HFF-Myc (cell line): ENCODE measurements around the gene GFOD1.

ENCODE experiments used
- DNase-seq: peaks from one replicate; pipeline ENCODE4 v3.0.0-alpha.2; 2011; ENCODE audit warnings: low read depth; ENCODE audit errors: extremely low read depth
- H3K4me3 ChIP-seq: replicated peaks from 2 replicates; pipeline ENCODE4 v1.5.1; 2011; ENCODE audit warnings: low read depth, mild to moderate bottlenecking, control low read depth, low read length
- TF ChIP-seq, protein P1 (sequence below): IDR thresholded peaks from 2 replicates; pipeline ENCODE4 v1.5.1; 2012; ENCODE audit warnings: mild to moderate bottlenecking, low read depth, low read length, control low read depth; ENCODE audit errors: missing control alignments

Gene GFOD1

DNA sequence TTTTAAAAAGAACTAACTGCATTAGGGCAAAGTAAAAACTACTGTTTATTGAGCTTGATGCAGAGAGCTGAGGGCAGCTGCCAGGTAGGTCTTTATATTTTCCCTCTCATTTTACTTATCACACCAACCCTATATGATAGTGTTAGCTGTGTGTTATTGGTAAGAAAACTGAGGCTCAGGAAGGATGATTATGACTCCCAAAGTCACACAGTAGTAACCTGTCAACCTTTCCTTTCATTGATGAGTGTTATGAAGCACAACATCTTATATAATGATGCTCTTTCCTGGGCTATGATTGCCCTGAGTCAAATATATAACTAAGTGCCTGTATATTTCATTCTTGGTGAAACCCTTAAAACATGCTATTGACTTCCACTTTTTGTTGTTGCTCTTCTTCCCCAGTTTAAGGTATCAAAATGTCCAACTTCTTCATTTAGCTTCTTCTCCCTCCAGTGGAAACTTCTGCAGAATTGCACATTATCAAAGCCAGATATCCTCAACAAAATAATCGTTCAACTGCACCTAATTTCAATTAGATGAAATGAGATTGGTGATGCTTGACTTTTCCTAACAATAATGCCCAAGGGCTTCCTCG is 8.1 kb downstream of the GFOD1 start:
- TF ChIP-seq, protein P1, sequence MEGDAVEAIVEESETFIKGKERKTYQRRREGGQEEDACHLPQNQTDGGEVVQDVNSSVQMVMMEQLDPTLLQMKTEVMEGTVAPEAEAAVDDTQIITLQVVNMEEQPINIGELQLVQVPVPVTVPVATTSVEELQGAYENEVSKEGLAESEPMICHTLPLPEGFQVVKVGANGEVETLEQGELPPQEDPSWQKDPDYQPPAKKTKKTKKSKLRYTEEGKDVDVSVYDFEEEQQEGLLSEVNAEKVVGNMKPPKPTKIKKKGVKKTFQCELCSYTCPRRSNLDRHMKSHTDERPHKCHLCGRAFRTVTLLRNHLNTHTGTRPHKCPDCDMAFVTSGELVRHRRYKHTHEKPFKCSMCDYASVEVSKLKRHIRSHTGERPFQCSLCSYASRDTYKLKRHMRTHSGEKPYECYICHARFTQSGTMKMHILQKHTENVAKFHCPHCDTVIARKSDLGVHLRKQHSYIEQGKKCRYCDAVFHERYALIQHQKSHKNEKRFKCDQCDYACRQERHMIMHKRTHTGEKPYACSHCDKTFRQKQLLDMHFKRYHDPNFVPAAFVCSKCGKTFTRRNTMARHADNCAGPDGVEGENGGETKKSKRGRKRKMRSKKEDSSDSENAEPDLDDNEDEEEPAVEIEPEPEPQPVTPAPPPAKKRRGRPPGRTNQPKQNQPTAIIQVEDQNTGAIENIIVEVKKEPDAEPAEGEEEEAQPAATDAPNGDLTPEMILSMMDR = no peak
- no peak overlapping the region for H3K4me3 ChIP-seq
- DNase-seq = no peak

DNA sequence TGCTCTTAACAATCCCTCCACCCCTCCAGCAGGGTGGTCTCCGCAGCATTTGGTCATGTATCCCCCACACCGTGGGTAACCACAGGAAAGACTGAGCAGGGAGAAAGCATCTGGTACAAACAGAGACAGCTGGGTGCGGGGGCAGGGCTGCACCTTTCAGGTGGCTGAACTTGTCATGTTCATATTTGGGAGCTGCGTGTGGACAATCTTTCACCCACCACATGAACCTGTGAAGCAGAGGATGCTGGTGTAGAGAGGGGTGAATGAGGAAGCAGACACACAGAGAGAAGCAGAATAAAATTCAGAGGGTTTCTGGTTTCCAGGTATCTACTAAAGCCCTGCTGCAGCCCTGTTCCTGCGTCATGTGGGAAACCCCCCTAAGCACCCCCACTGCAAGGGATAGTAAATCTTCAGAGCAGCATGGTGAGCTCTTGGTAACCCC is 8.9 kb downstream of the GFOD1 start:
- no peak for DNase-seq
- TF ChIP-seq, protein P1 = no peak
- H3K4me3 ChIP-seq = no peak overlapping the region

DNA sequence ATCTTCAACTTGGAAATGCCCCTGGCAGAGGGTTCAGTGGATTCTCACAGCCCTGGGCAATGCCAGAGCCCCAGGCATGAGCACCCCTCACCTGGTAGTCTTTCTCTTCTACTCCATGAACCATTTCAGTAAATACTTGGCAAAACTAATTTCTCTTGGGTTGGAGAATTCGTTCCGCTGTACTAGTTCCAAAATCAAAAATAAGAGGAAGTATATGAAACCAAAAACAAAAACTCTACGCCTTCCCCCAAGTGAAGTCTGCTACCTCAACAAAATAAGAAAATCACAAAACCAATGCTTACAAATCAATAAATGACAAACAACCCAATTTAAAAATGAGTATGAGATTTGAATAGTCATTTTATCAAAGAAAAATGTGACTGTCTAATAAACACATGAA is 12.6 kb downstream of the GFOD1 start:
- TF ChIP-seq, protein P1 = no peak
- no peak for DNase-seq
- no peak overlapping the region for H3K4me3 ChIP-seq

DNA sequence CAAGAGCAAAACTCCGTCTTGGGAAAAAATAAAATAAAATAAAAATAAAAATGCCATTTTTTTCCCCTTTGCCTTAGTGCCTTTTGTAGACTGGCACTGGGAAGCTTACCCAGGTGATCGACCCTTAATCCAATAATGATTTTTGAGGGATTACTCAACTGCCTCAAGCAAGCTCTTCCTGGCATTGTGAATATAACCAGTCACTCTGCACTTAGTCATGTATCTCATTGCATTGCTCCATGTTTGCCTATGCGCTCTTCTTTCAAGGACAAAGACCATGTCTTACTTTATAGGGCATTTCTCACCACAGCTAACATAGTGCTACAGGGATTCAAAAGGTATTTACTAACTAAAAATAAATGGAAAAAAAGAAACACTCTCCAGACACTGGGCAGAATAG is 13.0 kb downstream of the GFOD1 start:
- DNase-seq = no peak
- no peak overlapping the region for H3K4me3 ChIP-seq
- TF ChIP-seq, protein P1 = no peak

DNA sequence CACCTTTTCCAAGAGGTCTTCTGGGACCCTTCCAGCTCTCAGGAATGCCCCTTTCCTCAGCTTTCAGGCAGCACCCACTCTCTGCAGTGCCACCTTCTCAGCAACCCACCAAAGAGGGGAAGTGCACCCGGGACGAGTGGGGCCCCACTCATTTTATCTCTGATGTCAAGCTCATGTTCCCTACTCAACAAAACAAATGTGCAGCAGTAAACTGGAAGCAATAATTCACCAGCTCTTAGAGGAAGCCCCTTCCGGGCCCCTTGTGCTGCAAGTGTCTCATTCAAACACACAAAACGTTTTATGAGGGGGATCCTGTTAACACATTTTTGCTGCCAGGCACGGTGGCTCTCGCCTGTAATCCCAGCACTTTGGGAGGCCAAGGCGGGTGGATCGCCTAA is 13.6 kb downstream of the GFOD1 start:
- TF ChIP-seq, protein P1 = no peak
- no peak overlapping the region for H3K4me3 ChIP-seq
- no peak for DNase-seq

DNA sequence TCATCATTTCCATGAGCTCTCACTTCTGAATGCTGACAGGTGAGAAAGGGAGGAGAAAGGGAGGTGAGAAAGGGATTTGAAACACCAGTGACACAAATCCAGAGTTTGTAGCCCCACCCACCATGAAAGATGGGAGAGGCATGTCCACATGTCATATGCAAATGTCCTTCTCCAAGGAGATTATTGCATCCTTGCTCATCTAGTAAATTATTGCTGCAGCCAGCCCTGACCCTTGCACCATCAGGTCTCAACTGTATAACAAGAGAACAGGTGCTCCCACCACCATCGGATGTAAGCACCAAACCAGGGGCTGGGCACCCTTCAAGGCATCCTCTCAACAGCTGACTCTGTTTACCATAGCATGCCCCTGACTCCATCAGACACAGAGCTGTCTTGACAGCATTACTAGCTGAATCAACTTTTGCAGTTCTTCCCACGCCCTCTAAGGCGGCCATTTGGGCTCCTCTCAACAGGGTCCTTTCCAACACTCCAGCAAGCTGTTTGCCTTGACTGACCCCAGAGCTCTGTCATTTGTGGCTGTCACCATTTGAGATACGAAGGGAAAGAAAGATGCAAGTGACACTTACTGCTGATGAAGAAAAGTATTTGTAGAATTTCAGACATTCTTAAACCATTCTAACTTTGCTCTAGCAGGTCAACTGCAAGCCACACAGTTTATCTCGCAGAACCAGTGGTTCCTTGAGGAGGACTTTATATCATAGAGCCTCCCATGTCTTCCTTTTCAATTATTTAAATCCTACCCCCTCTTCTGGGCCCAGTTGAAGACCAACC is 14.2 kb downstream of the GFOD1 start:
- no peak overlapping the region for H3K4me3 ChIP-seq
- TF ChIP-seq, protein P1 = no peak
- no peak for DNase-seq
